Effector memory CD8-positive, alpha-beta T cell (primary cell): ENCODE results near the gene LIPC.
A peak's percentile ranks its signal among the peaks of the same experiment; 100 is the strongest.

Experiments
- ATAC-seq: fragments of 150-1000 bp; cut with Tn5 transposase; replicated peaks from 2 replicates; pipeline ENCODE4 v1.10.0; 2021; ENCODE audit warnings: mild to moderate bottlenecking, moderate library complexity
- DNase-seq, 3 experiments: peaks; one replicate each; pipeline ENCODE4 v3.0.0; 2021
- H3K27ac Mint-ChIP-seq, 2 donors: one replicate each; pipeline ENCODE4 v1.8.0; 2022; ENCODE audit warnings: mild to moderate bottlenecking in 2 of 2, mixed read lengths in 2 of 2, moderate library complexity in 2 of 2
- H3K27me3 Mint-ChIP-seq, 2 donors: one replicate each; pipeline ENCODE4 v1.8.0; 2022; ENCODE audit warnings: mixed read lengths in 2 of 2
- H3K36me3 Mint-ChIP-seq: one replicate; pipeline ENCODE4 v1.8.0; 2022; ENCODE audit warnings: mild to moderate bottlenecking, moderate library complexity, mixed read lengths; ENCODE audit not compliant: insufficient read depth
- H3K4me1 Mint-ChIP-seq, 2 donors: one replicate each; pipeline ENCODE4 v1.8.0; 2022; ENCODE audit warnings: low read depth in 2 of 2, mixed read lengths in 2 of 2
- H3K4me3 Mint-ChIP-seq, 2 donors: one replicate each; pipeline ENCODE4 v1.8.0; 2022; ENCODE audit warnings: mild to moderate bottlenecking in 2 of 2, mixed read lengths in 2 of 2, moderate library complexity in 2 of 2
- H3K9me3 Mint-ChIP-seq, 2 donors: one replicate each; pipeline ENCODE4 v1.8.0; 2022; ENCODE audit warnings: mixed read lengths in 2 of 2

LIPC gene

DNA sequence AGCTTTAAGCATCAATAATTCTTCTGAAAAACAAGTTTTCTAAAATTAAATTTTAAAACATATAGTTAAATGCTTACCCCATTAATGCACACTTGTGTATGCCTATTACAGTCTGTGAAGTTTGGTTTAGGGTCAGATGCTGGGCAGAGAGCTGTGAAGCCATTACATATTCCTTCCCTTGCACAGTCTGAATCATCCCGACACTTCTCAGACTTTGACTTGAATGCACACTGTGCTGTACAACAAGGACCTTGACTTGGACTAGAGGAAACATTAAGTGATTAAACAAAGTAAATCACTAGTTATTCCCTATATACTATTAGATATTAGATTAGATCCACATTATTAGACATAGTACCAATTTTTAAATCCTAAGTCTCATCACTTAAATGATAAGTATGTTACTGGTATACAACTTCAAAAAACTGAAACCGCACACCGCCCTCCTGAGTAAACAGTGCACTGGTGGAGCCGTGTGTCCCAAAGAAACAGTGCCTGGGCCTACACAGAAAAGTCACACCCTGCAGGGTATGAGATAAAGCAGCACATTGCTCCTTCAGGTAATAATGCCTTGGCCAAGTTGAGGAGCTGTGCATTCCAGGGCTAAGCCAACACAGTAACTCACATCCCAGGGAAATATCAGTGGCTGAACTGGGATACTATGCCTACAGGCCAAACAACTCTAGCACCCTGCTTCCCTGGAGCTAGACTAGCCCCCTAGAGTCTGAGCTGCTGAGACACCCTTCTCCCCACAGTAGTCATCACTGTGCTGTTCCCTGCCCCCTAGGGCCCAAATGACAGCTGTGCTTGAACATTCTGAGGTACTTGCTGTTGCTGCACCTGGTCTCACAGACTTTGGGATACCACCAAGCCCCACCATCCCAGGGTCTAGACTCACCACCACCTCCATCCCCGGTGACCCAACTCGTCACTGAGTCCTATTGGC lies 180.2 kb downstream of the LIPC start:
- Mint-ChIP-seq H3K9me3 (peaks cover 3 to 7% of the 10 kb centered on the region in 2 donors), H3K4me1 (peaks cover 27 to 61% of the 10 kb centered on the region in 2 donors), H3K4me3 (peak overlapping the region in 1 of 2 donors; percentile 33), H3K36me3 (peaks cover 22% of the 10 kb centered on the region), H3K27me3 (no peaks in the 10 kb centered on the region), H3K27ac (peak overlapping the region; percentile 44 to 75)
- DNase-seq (no peak), ATAC-seq (no peak)

DNA sequence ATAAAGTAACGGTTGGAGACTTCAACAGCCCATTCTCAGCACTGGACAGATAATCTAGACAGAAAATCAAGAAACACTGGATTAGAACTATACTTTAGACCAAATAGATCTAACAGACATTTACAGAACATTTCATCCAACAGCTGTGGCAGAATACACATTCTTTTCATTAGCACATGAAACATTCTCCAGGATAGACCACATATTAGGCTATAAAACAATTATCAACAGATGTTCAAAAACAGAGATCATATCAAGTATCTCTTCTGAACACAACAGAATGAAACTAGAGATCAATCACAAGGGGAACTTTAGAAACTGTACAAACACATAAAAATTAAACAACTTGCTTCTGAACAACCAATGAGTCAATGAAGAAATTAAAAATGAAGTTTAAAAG lies 184.4 kb downstream of the LIPC start:
- H3K9me3 Mint-ChIP-seq, result peaks cover 3 to 7% of the 10 kb centered on the region in 2 donors
- H3K27me3 Mint-ChIP-seq, result no peaks in the 10 kb centered on the region
- peaks cover 32% of the 10 kb centered on the region for H3K36me3 Mint-ChIP-seq
- ATAC-seq (no peak), DNase-seq (no peak)
- no peak overlapping the region for H3K4me3 Mint-ChIP-seq
- peak overlapping the region in 1 of 2 donors; percentile 92 for H3K27ac Mint-ChIP-seq
- H3K4me1 Mint-ChIP-seq, result peaks cover 15 to 57% of the 10 kb centered on the region in 2 donors
